Spleen (tissue), 11 donors: ENCODE measurements around the gene CCN5. TPM values are rescaled to one million over a fixed set of nuclear protein-coding genes. Genes with fewer than 3 reads are reported as not detected.
A peak's percentile ranks its signal among the peaks of the same experiment; 100 is the strongest.

Experiments
- DNase-seq: peaks from one replicate; pipeline ENCODE4 v3.0.0-alpha.2; 2020
- H3K27ac ChIP-seq, 8 donors: fragments of 200-600 bp; sonication (generic) in 7 of 8; 1 replicate in 4 of 8; 2 replicates in 4 of 8; pipeline versions ENCODE4 v1.5.0 to v1.8.0; 2016 to 2021; ENCODE audit warnings: inconsistent platforms in 4 of 8, mild to moderate bottlenecking in 4 of 8, moderate library complexity in 1 of 8
- H3K27me3 ChIP-seq, 7 donors: fragments of 200-600 bp; sonication (generic) in 6 of 7; replicated peaks in 1 of 7; 1 replicate in 4 of 7; 2 replicates in 3 of 7; pipeline versions ENCODE4 v1.5.0 to v1.8.0; 2016 to 2021; ENCODE audit warnings: inconsistent platforms in 3 of 7, mild to moderate bottlenecking in 1 of 7
- H3K36me3 ChIP-seq, 6 donors: fragments of 200-600 bp; sonication (generic) in 5 of 6; 1 replicate in 4 of 6; 2 replicates in 2 of 6; pipeline versions ENCODE4 v1.5.0 to v1.8.0; 2016 to 2021; ENCODE audit warnings: inconsistent platforms in 2 of 6
- H3K4me1 ChIP-seq, 6 donors: fragments of 200-600 bp; sonication (generic) in 5 of 6; 1 replicate in 3 of 6; 2 replicates in 3 of 6; pipeline versions ENCODE4 v1.5.0 to v1.8.0; 2016 to 2021; ENCODE audit warnings: inconsistent platforms in 3 of 6
- H3K4me3 ChIP-seq, 8 donors: fragments of 200-600 bp; sonication (generic) in 7 of 8; 1 replicate in 4 of 8; 2 replicates in 4 of 8; pipeline versions ENCODE4 v1.5.0 to v1.8.0; 2016 to 2021; ENCODE audit warnings: inconsistent platforms in 4 of 8, mild to moderate bottlenecking in 4 of 8, moderate library complexity in 2 of 8
- H3K9me3 ChIP-seq, 8 donors: fragments of 200-600 bp; sonication (generic) in 7 of 8; 1 replicate in 4 of 8; 2 replicates in 4 of 8; pipeline versions ENCODE4 v1.5.0 to v1.8.0; 2016 to 2021; ENCODE audit warnings: inconsistent platforms in 4 of 8
- POLR2A ChIP-seq, 3 donors: fragments of 450-650 bp; IDR thresholded peaks; one replicate each; pipeline ENCODE4 v1.5.1; 2017; ENCODE audit warnings: antibody characterized with exemption in 3 of 3, mild to moderate bottlenecking in 1 of 3
- POLR2AphosphoS5 ChIP-seq, 3 donors: sonication (generic); formaldehyde crosslinking; IDR thresholded peaks; one replicate each; pipeline ENCODE4 v1.5.1; 2017; ENCODE audit warnings: antibody characterized with exemption in 3 of 3
- WGBS, 5 donors: extraction: QIAGEN DNeasy Blood & Tissue Kit in 3 of 5; methylation state at CpG; one replicate each; pipeline versions ENCODE4 v1.1.5 to v1.1.7; 2013 to 2018; 5-methylcytosine and 5-hydroxymethylcytosine counted together
- intact Hi-C: fragments of 100-400 bp; cut with DNase I; formaldehyde crosslinking; loops from one replicate; pipeline ENCODE4 v1.15.0; 2023; ENCODE audit warnings: low total_unique reads
- polyA plus RNA-seq, 3 donors: library from polyadenylated mRNA; stranded (reverse); fragments of 200-250 nt; gene quantifications; one replicate each; pipeline ENCODE4 v1.2.1, GENCODE V29; 2013
- total RNA-seq, 7 donors: library from RNA; depleted of rRNA in 3 of 7; stranded (reverse); fragments of >200 nt in 3 of 7; fragmentation: NEBNext Ultra II Directional in 4 of 7; extraction: Animal tissue kit (Norgen Biotek cat#: 25700) in 4 of 7; gene quantifications; one replicate each; pipeline versions ENCODE4 v1.1.0 to v1.2.1, GENCODE V29; 2016 to 2021
- TF ChIP-seq, protein P1 (sequence below), 11 experiments: fragments of 200-600 bp in 7 of 11; fragments of 450-650 bp in 4 of 11; sonication (generic) in 4 of 11; IDR thresholded peaks in 8 of 11; conservative IDR thresholded peaks in 3 of 11; 1 replicate in 7 of 11; 2 replicates in 4 of 11; pipeline versions ENCODE4 v1.4.0 to v1.8.0; 2016 to 2021; ENCODE audit warnings: antibody characterized with exemption in 11 of 11, inconsistent platforms in 4 of 11, mild to moderate bottlenecking in 1 of 11
- donor health status: healthy with polysubstance abuse.
- donor health status: DM: no; HTN: no; CAD: no; lungs with moderate emphysema.
- donor health status: DM: no; HTN: no; CAD: no.
- donor health status: Bipolar disorder and iron deficiency.
- donor health status: healthy.
- donor health status: DM: no; HTN: no; CAD: no.
- donor health status: DM: yes; HTN: yes; CAD: no.

The CCN5 gene
- total and polyA plus RNA-seq, 10 donors, result 0.51 to 10.6 (median 1.5) TPM; not detected in 1

DNA sequence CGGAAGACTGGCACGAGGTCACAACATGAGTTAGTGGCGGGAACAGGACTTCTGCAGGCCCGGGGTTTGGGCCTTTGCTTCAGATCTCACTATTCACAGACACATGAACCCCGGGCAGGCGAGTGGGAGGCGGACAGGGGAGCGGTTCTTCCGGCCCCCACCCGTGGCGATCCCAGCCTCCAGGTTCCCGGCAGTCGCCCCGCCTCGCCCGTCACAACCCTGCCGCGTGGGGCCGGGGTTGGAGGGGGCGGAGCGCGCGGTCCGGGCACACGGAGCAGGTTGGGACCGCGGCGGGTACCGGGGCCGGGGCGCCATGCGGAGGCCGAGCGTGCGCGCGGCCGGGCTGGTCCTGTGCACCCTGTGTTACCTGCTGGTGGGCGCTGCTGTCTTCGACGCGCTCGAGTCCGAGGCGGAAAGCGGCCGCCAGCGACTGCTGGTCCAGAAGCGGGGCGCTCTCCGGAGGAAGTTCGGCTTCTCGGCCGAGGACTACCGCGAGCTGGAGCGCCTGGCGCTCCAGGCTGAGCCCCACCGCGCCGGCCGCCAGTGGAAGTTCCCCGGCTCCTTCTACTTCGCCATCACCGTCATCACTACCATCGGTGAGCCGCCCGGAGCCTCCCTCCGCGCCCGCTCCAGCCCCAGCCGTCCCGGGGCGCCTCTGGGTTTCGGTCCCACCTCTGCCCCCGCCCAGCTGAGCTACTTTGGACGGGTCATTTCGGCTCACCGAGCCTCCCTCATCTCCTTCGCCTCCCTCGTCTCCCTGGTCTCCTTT is 30.6 kb downstream of the CCN5 start, which contains the start of gene KCNK15:
Gene KCNK15, plus strand, starts transcription at position 268 of the 769 bp plus-strand sequence. Its CDS starts 46 bp downstream, at position 314.
- Histone ChIP-seq H3K4me1 (peaks cover 3 to 35% (median 20%) of the 10 kb centered on the region in 6 donors), H3K36me3 (no peaks in the 10 kb centered on the region), H3K4me3 (peak within 1 kb of the TSS; percentile 36 to 69 (median 42)), H3K9me3 (no peaks in the 10 kb centered on the region), H3K27me3 (peaks cover 0 to 60% (median 32%) of the 10 kb centered on the region in 7 donors), H3K27ac (peak within 1 kb of the TSS in 3 of 8 donors; percentile 30 to 32 (median 31))
- peak in 2 of 3 donors; percentile 38 to 50 for TF ChIP-seq POLR2AphosphoS5 (IDR thresholded peaks at IDR 0.05)
- TF ChIP-seq POLR2A (IDR thresholded peaks at IDR 0.05), result no peak
- TF ChIP-seq, protein P1, sequence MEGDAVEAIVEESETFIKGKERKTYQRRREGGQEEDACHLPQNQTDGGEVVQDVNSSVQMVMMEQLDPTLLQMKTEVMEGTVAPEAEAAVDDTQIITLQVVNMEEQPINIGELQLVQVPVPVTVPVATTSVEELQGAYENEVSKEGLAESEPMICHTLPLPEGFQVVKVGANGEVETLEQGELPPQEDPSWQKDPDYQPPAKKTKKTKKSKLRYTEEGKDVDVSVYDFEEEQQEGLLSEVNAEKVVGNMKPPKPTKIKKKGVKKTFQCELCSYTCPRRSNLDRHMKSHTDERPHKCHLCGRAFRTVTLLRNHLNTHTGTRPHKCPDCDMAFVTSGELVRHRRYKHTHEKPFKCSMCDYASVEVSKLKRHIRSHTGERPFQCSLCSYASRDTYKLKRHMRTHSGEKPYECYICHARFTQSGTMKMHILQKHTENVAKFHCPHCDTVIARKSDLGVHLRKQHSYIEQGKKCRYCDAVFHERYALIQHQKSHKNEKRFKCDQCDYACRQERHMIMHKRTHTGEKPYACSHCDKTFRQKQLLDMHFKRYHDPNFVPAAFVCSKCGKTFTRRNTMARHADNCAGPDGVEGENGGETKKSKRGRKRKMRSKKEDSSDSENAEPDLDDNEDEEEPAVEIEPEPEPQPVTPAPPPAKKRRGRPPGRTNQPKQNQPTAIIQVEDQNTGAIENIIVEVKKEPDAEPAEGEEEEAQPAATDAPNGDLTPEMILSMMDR (IDR thresholded peaks at IDR 0.05 in 8 of 11, conservative IDR thresholded peaks at IDR 0.05 in 3 of 11), result no peak
- intact Hi-C loops, result loop anchor here (5.0 kb wide), 1 partner anchor 122 kb away; no protein-coding TSS in a partner anchor
- WGBS, 5 donors, result 1 to 2% (median 1%) methylated on average over 36 to 81 of the region's 81 CpGs
- no peak for DNase-seq

- intact Hi-C loops, result loop anchor here (5.0 kb wide), 1 partner anchor 121 kb away; no protein-coding TSS in a partner anchor
- WGBS, 5 donors, result 27 to 37% (median 35%) methylated on average over 12 of the region's 12 CpGs
- Histone ChIP-seq H3K27ac (no peak overlapping the region), H3K4me3 (peak overlapping the region in 6 of 8 donors; percentile 36 to 69 (median 47)), H3K27me3 (peaks cover 0 to 67% (median 34%) of the 10 kb centered on the region in 7 donors), H3K36me3 (no peaks in the 10 kb centered on the region), H3K9me3 (no peaks in the 10 kb centered on the region), H3K4me1 (peaks cover 3 to 35% (median 20%) of the 10 kb centered on the region in 6 donors)
- DNase-seq, result no peak
- TF ChIP-seq, protein P1 (IDR thresholded peaks at IDR 0.05 in 8 of 11, conservative IDR thresholded peaks at IDR 0.05 in 3 of 11), result no peak
- TF ChIP-seq POLR2AphosphoS5 (IDR thresholded peaks at IDR 0.05) (no peak), POLR2A (IDR thresholded peaks at IDR 0.05) (no peak)
Measured at GRCh38 chr20:44746367-44747165, 31.4 kb downstream of the CCN5 start.

DNA sequence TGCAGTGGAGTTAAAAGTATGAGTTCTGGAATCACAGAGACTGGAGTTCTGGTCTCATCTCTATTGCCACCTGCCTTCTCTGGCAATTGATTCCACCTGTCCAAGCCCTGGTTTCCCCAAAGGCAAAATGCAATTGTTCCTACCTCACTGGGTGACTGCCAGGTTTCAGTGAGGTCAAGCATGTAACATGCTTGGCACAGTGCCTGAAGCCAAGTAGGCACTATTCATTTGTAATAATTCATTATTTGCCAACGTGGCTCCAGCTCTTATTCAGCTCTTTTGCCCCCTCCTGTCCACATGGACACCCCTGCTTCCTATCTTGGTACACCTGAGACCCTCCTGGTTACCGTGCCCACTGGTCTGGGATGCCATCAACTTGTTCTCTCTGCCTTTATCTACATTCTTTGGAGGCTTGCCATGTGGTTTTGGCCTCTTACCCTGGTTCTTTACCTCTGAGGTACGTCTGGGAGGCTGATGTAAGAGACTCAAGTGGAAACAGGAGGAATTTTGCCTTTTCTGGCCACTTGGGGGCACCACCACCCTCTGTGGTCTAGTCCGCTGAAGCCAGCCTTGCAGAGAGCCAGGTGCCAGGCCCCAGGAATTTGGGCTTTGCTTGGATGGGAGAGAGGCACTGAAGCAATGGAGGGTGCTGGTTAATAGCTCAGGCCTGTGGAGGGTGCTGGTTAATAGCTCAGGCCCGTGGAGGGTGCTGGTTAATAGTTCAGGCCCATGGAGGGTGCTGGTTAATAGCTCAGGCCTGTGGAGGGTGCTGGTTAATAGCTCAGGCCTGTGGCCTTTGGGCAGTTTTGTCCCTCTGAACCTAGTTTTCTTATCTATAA is 32.2 kb downstream of the CCN5 start:
- H3K27ac ChIP-seq, result no peak overlapping the region
- intact Hi-C loops, result loop anchor here (5.0 kb wide), 1 partner anchor 120 kb away; no protein-coding TSS in a partner anchor
- peaks cover 0 to 73% (median 34%) of the 10 kb centered on the region in 7 donors for H3K27me3 ChIP-seq
- WGBS, 5 donors, result 13 to 19% (median 14%) methylated on average over 5 of the region's 5 CpGs
- DNase-seq, result no peak
- no peaks in the 10 kb centered on the region for H3K9me3 ChIP-seq
- no peaks in the 10 kb centered on the region for H3K36me3 ChIP-seq
- H3K4me3 ChIP-seq, result no peak overlapping the region
- TF ChIP-seq POLR2A (IDR thresholded peaks at IDR 0.05), result no peak
- TF ChIP-seq, protein P1 (IDR thresholded peaks at IDR 0.05 in 8 of 11, conservative IDR thresholded peaks at IDR 0.05 in 3 of 11), result peak in 10 of 11 experiments; percentile 7 to 73 (median 54)
- peaks cover 3 to 35% (median 20%) of the 10 kb centered on the region in 6 donors for H3K4me1 ChIP-seq
